ENCODE data around the gene C18orf63.

The C18orf63 gene

GRCh38 chr18:74286106-74286855, 29.4 kb upstream of the C18orf63 start:
- CTCF ChIA-PET, result no interaction called here

More at GRCh38 chr18:74286106-74286855, 29.4 kb upstream of the C18orf63 start:
- no peak overlapping the region for H3K4me3 ChIP-seq (ENCODE audit: low read depth, low read length)
- no peak overlapping the region for H3K27ac ChIP-seq (ENCODE audit: extremely low read depth, low read depth, low read length)
- TF ChIP-seq YY2 (tag by site-specific recombination; IDR thresholded peaks at IDR 0.05) (no peak), ZNF544 (tag by site-specific recombination; IDR thresholded peaks at IDR 0.05) (no peak), REST (tag by site-specific recombination; IDR thresholded peaks at IDR 0.05) (no peak), ZNF112 (tag by site-specific recombination; IDR thresholded peaks at IDR 0.05) (no peak), RBAK (tag by site-specific recombination; IDR thresholded peaks at IDR 0.05) (no peak), ZBTB26 (tag by site-specific recombination; optimal IDR thresholded peaks at IDR 0.05) (no peak), ZNF513 (tag by site-specific recombination; IDR thresholded peaks at IDR 0.05) (no peak), ZNF341 (tag by site-specific recombination; IDR thresholded peaks at IDR 0.05; ENCODE audit: low read depth) (no peak), SP3 (tag by site-specific recombination; IDR thresholded peaks at IDR 0.05) (no peak), ZNF449 (tag by site-specific recombination; IDR thresholded peaks at IDR 0.05) (no peak), ZNF280C (tag by site-specific recombination; IDR thresholded peaks at IDR 0.05) (no peak), ZXDB (tag by site-specific recombination; IDR thresholded peaks at IDR 0.05) (no peak), ZBTB8A (tag by site-specific recombination; IDR thresholded peaks at IDR 0.05) (no peak), ZNF555 (tag by site-specific recombination; conservative IDR thresholded peaks at IDR 0.05) (no peak), ZNF114 (tag by site-specific recombination; IDR thresholded peaks at IDR 0.05) (no peak), ZNF175 (tag by site-specific recombination; IDR thresholded peaks at IDR 0.05) (no peak), ZNF791 (tag by site-specific recombination; IDR thresholded peaks at IDR 0.05) (no peak)
- no peaks in the 10 kb centered on the region for H3K9me3 ChIP-seq (ENCODE audit: control insufficient read depth, insufficient read depth, low read depth, low read length)
- H3K4me1 ChIP-seq (ENCODE audit: control insufficient read depth, insufficient read depth, low read length), result peaks cover 5% of the 10 kb centered on the region; the same call in 1 of the 2 replicates
- no peaks in the 10 kb centered on the region for H3K36me3 ChIP-seq (ENCODE audit: control insufficient read depth in 2 of 2, insufficient read depth in 1 of 2, low read length in 2 of 2)
- POLR2A ChIA-PET, result no interaction called here
